ENCODE measurements around the gene CRB3.
A peak's percentile ranks its signal among the peaks of the same experiment; 100 is the strongest.
"Not testable (repeated sequence)": the region's sequence is repeated elsewhere in the genome, so short reads cannot be mapped to it uniquely, and the experiment has no call there.

The CRB3 gene, protein sequence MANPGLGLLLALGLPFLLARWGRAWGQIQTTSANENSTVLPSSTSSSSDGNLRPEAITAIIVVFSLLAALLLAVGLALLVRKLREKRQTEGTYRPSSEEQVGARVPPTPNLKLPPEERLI

DNA sequence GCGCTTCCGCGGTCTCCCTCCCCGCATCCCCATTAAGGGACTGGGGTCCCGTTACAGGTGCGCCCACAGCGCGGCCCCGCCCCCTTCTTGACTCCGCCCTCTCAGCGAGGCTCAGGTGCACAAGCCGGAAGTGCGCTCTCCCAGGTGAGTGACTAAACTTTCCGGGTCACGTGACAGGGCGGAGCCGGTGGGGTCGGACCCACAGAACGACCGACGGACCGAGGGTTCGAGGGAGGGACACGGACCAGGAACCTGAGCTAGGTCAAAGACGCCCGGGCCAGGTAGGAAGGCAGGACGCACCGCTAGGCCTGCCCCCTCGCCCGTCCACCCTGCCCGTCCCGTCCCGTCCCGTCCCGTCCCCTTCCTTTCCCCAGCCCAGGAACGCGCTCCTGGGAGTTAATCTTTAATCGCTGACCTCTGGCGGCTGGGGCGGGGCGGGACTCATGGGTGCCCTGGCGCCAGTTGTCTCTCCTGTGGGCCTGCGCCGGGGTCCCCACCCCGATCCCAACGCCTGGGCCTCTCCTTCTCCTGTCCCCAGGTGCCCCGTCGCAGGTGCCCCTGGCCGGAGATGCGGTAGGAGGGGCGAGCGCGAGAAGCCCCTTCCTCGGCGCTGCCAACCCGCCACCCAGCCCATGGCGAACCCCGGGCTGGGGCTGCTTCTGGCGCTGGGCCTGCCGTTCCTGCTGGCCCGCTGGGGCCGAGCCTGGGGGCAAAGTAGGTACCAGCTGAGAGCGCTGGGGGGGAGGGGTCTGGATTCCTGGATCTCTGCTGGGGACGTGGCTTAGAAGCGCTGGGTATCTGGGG lies at the start of gene CRB3:
CRB3 (plus strand) TSS at position 202 of the 804 bp plus-strand sequence; CDS start at position 633, 431 bp downstream.
- peak; percentile 77 for DNase-seq

DNA sequence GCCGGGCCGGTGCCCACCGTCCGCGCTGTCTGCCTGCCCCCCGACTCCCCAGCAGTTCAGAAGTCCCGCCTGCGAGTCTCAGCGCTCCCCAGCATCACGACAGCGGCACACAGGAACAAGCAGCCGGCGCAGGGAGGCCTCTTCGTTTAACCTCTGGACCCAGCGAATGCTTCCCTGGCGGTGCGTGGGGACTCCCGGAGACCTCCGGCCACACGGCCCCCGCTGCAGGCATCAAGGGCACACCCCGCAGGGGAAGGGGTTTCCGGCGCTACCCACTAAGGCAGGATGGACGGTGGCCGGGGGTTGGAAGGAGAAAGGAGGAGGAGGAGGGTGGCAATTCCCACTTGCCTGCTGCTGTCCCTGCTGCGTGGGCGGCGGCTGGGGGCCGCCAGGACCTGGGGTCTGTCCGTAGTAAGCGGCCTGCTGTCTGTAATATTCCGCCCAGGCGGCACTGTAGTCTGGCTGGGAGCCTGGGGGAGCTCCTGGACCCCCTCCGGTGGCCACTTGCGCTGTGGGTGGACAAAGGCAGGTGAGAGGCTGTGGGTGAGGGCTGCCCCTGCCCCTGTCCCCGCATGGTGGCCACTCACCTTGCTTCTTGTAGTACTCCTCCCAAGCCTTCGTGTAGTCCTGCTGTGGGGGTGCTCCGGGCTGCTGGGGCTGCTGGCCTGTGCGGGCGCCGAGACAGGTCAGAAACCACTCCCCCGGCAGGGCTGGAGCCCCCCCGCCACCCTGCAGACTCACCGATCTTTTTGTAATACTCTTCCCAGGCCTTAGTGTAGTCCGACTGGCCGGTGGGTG lies 49.1 kb upstream of the CRB3 start:
- DNase-seq: no peak

DNA sequence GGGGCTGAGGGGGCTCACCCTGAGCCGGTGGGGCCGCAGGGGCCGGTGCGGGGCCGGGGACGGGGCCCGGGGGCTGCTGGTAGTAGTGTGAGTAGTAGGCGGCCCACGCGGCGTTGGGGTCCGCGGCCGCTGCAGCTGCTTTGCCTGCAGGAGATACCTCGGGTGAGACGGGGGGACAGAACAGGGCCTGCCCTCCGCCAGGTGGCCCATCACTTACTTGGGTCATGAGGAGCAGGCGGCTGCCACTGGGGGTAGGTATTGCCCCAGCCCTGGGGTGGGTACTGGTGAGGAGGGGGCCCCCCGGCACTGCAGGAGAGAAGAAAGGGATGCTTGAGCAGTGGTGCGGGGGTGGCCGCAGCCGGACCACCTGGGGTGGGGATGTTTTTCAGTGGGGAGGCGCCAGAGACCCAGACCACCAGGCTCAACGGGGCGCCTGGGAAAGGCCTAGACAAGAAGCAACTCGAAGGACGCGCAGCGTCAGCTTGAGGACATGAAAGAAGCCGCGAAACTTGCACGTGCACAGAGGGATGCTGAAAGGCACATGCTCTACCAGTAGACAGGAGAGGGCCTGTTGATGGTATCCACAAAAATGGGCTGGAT lies 48.4 kb upstream of the CRB3 start:
- DNase-seq: no peak

DNA sequence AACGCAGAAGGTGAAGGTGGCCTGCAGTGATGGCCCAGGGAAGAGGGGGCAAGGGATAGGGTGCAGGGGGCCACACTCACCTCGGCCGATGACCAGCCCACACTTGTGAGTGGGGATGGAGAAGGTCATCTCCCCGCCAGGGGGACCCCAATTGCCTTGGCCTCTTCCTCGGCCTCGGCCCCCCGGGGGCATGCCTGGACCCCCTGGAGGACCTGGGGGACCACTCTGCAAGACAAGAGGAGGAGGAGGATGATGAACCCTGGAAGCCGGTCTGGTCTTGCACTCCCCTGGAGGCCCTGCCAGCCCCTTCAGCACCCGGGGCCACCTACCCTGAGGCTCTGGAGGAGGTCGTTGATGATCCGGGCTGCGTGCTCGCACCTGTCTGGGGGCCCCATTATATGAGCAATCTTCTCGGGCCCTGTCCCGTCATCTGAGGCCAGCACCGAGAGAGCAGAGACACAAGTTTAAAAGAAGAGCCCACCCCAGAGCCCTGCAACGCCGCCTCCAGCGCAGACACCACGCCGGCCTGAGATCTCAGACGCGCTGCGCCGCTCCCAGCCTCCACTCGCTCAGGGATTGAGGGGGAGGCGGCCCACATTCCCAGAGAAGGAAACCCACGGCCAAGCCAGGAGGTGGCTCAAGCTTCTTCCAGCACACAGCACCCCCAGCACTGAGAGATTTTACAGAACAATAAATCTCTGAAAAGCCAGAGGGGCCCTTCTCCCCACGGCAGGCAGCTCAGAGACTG lies 47.2 kb upstream of the CRB3 start:
- DNase-seq: no peak

DNA sequence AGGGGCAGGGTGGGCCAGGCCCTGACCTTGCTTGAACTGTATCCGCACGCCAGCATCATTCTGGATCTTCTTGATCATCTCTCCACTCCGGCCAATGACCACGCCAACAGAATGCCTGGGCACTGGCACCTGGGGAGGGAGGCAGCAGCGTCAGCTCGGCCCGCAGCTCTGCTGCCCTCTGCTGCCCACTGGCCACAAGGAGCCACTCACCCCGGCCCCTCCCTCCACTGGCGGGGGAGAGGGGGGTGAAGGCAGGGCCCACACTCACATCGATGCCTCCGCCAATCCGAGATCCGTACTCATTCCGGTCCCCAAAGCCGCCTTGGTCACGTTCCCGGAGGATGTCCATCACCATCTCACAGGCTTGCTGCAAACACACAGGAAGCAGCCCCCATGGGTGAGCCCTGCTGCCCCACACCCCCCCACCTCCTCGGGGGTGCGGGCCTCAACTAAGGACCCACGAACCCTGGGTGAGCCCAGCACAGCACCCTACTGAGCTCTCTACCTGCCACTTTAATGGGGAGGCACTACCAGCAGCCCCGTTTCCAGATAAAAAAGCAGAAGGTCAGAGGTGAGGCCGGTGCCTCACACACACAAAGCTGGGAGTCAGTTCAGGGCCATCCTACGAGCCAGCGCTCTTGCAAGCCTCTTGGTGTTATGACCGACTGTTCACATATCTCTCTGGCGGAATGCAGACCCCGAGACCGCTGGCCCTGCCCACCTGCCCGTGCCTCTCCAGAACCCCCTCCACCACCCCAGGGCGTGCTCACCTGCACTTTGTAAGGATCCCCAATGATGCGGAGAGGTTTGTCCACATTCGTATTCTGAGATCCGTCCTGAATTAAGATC lies 46.1 kb upstream of the CRB3 start:
- no peak for DNase-seq

DNA sequence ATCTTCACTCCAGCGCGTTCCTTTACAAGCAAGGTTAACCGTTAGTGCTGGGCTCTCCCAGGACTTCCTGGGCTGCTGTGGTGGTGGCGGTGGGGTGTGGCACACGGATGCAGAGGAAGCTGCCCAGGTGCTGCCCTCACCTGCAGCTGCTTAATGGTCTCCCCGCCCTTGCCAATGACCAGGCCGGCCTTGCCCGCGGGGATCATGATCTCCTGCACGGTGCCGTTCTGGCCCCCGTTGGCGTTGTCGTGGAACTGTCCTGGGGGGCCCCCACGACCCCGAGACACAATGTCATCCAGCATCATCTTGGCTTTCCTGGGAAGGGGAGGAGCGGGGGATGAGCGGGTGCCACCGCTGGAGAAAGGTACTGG lies 45.5 kb upstream of the CRB3 start:
- DNase-seq: no peak

DNA sequence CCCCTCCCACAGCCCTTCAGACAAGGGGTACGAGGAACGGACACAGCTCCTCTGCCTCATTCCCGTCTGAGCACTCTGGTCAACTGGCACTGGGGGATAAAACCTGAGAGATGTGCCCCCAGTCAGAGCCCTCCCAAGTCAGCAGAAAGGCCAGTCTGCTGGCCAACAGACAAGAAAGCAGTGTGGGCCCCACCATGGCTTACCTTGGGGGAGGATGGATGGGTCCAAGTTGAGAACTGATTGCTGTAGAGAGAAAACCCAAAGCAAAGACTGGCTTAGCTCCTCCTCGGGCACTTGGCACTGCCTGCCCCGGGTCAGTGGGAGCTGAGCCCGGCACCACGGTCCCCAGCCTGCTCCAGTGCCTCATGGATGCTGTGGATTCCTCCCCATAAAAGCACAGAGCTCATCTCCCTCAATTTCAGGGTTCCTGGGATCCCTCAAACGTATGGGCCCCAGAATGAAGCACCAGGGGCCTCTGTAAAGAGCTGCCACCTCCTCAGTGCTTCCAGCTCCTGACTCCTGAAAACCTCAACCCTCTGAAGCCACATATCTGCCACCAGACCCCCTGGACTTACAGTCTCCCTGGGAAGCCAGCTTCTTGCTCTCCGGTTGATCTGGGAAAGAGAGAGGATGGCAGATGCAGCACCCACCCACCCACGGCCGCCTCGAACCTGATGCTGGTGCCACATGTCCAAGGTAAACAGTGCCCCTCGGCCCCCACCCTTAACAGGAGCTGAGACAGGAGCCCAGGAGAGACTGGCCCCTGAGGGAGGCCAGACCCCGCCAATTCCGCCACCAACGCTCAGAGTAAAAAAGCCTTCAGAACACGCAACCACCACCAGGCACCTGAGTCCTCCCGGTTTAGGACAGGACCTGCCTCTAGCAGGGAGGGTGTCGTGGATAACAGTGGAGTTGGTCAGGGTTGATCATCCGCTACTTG lies 42.7 kb upstream of the CRB3 start:
- DNase-seq: no peak

DNA sequence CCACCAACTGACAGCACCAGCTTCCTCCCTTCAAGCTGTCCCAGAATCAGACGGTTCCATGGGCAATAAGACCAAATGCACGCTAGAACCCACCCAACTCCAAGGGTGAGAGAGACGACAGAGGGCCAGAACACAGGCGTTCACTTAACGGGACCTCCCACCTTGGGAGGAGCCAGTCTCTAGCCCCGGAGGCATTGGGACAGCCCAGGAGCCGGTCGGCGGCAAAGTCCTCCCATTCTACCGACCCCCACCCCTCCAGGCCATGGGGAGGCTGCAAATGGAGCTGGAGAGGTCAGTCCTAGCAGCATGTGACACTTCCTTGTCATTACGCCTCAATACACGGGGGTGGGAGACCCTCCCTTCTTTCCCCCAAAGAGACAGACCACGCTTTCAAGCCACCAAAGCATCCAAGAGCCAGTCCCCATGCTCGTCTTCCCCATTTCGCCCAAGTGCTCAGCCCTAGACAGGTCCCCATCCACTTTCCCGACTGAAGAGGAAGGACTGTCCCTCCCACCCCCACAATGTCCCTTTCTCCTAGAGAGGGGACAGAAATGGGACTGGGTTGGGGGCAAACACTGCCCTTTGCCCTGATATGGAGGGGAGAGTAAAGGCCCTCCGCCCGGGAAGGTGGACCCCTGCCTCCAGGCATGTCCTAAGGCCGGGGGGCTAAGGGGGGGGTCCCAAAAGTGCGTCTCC lies 40.4 kb upstream of the CRB3 start:
- no peak for DNase-seq

DNA sequence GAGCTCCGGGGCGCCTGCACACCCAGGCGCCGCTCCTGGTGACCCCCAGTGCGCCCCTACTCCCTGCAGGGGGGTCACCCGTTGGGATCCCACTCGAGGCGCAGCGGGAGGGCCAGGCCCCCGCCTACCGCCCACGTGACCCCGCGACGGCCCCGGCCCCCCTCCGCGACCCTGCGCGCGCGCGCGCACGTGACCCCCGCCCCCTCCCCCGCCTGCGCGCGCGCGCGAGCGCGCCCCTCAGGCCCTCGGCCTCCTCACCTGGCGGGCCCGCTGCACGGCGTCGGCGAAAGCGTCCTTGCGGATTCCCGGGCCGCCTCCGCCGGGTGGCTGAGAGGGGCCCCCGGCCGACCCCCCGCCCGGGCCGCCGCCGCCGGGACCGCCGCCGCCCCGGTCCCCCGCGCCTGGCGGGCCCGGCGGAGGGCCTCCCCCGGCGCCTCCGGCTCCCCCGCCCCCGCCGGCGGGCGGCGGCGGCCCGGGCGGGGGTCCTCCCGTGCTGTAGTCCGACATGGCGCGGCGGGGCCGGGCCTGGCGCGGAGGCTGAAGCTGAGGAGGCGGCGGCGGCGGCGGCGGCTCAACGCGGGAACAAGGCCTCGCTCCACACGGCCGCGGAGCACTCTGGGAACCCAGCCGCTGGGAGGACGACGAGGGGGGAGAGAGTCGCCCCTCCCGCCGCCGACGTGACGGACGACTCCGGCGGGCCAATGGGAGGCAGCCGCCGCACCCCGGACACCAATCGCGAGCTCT lies 39.7 kb upstream of the CRB3 start, which contains the start of gene KHSRP:
KHSRP (minus strand) TSS at position 617 of the 744 bp plus-strand sequence; CDS start at position 507, 110 bp downstream.
- no peak for DNase-seq

DNA sequence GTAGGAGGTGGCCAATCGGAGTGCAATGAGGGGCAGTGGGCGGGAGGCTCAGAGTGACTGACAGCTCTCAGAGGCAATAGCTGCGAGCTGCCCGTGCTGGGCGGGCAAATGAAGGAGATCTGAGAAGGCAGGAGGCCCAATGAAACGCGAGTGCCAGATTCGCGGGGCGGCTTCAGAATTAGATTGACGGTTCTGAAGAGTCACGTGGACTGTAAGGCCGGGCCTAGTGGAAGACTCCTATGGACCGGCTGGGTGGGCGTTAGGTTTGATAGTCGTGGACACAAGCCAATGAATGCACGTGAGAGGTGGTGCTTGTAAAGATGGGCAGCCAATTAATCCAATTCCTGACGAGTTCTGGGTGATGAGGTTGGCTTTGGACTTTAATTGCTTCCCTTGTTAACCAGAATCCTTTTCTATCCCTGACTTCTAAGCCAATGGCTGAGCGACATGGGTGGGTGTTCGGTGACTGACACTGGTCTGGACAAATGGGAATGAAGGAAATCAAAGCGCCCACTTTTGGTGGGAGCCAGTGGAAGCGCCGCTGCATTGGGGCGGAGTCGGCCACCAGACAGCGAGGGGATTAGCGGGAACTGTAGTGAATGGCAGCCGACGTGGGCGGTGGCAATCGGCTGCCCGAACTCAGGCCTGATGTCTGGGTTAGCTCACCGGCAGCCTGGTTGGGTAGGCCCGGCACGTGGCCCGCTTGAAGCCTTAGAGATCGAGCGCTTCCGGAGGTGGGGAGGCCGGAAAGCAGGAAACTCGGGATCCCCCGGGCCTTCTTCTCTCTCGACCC lies 38.9 kb upstream of the CRB3 start:
- peak; percentile 100 for DNase-seq

DNA sequence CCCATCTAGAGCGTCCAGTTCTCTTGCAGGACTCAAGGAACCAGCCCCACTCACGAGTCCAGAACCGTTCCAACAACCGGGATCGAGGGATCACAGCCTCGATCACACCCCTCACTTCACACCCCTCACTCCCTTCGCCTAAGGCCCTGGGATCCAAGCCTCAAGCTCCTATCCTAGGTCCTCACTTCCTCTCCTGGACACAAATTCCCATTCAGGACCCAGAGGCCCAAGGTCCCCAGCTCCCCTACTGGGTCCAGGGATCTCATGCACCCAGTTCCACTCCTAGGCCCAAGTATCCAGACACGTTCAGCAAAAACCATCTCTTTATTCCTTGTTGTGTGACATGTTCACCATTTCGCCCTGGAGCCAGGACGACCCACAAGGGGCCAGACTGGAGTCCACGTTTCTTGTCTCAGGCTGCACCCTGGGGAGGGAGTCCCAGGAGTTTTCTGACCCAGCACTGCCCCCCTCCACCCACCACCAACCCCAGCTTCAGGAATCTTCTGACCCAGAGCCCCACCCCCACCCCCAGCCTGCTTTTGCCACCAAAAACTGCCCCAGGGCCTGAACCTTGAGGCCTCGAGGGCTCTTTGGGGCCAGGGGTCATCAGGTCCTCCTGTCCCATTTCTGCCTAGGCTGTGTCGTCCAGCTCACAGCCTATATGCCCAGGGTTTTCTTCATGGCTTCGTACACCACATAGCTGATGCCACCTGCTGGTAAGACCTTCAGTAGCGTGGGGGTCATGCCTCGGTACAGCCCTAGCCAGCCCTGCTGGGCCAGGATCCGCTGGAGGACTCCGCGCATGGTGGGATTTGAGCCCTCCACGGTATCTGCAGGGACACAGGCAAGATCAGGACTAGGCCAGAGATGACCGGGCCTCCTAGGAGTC lies 38.1 kb upstream of the CRB3 start:
- DNase-seq: no peak

DNA sequence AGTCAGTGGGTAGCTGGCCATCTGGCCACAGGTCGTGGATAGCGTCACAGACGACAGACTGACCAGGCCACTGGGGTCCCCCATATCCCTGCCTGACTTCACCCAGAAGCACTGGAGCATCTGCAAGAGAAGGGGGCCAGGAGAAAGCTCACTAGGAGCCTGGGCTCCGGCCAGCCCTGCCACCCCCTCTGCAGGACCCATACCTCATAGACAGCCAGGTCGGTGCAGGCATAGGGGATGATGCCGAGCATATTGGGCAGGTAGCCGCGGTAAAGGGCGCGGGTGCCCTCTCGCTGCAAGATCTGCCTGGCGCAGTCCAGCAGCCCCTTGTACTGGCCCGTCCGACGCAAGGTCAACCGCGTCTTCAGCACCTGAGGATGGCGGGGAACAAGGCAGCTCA lies 36.9 kb upstream of the CRB3 start:
- no peak for DNase-seq

DNA sequence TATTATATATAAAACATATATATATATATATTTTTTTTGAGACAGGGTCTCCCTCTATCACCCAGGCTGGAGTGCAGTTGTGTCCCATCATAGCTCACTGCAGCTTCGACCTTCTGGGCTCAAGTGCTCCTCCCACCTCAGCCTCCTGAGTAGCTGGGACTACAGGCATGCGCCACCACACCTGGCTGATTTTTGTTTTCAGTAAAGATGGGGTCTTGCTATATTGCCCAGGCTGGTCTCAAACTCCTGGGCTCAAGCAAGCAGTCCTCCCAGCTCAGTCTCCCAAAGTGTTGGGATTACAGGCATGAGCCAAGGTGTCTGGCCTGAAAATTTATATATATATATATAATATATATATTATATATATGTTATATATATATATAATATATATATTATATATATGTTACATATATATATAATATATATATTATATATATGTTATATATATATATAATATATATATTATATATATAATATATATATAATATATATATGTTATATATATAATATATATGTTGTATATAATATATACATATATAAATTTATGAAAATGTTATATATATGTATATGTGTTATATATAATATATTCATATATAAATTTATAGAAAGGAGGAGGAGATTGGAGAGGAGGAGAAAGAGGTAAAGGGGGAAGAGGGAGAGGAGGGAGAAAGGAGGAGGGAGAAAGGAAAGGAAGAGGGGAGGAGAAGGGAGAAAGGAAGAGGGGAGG lies 35.2 kb upstream of the CRB3 start:
- not testable (repeated sequence) for DNase-seq

DNA sequence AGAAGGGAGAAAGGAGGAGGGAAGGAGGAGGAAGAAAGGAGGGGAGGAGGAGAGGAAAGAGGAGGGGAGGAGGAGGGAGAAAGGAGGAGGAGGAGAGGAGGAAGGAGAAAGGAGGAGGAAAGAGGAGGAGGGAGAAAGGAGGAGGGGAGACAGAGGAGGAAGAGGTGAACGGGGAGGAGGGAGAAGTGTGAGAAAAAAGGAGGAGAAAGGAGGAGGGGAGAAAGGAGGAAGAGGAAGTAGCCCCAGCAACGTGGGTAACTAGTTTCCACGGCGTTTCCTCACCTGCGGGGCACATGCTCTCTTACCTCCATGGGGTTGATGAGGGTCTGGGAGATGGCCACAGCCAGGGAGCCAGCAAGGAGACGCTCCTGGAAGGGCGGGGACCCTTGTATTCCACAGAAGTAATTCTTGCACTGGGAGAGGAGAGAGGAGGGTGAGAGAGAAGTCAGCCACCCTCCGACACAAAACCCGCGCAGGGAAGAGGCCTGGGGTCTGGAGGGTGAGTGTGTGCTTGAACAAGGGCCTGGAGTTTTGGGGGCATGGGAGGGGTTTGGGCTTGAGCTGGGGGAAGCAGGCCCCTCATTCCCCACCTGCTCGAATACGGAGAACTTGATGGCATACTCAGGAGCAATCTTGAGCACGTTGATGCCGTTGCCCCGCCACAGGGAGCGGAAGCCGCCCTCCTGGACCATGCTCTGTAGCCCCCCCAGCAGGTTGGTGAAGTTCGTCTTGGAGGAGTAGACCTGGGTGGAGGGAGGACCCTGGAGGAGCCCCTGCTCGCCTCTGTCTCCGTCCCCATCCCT lies 34.5 kb upstream of the CRB3 start:
- no peak for DNase-seq

DNA sequence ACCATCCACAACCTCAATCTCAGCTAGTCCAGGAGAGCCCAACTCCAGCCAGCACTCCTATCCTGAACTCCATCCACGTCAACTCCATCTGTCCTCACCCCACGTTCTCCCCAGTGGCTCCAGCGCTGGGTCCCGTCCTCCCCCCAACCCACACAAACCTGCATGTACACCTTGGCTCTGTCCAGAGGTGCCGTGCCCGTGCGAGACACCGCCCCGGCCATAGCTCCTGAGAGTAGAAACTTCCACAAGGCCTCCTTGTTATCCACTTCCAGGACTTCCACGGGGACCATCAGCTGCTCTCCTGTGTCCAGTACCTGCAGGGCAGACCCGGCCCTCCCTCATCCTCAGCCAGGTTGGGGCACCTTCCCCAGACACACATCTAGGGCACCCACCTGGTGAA lies 32.2 kb upstream of the CRB3 start:
- DNase-seq: no peak

DNA sequence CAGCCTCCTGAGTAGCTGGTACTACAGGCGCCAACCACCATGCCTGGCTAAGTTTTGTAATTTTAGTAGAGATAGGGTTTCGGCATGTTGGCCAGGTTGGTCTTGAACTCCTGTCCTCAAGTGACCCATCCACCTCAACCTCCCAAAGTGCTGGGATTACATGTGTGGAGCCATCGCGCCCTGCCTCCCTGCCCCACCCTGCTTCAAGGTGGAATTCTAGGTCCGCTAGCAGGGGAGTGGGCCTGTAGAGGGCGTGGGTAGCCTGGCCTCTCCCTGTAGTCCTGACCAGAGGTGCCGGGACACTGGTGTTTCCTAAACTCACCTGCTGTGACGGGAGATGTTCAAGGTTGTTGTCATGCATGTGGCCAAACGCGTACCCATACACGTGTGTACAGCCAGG lies 30.9 kb upstream of the CRB3 start:
- no peak for DNase-seq
